Measurements from ENCODE around the gene VAV2.

- TF ChIP-seq PHF20 (IDR thresholded peaks at IDR 0.05; ENCODE audit: partially characterized antibody) (no peak), KDM1A (IDR thresholded peaks at IDR 0.05) (no peak), REST (IDR thresholded peaks at IDR 0.05; ENCODE audit: borderline replicate concordance) (no peak), REST (CRISPR knock-in tag; IDR thresholded peaks at IDR 0.05; ENCODE audit: low read depth) (no peak), TAF1 (IDR thresholded peaks at IDR 0.05; ENCODE audit: control insufficient read depth, extremely low read depth, insufficient read depth, low read length, severe bottlenecking) (no peak), SRF (CRISPR knock-in tag; IDR thresholded peaks at IDR 0.05) (no peak), CTCF (IDR thresholded peaks at IDR 0.05 in 2 of 3, conservative IDR thresholded peaks at IDR 0.05 in 1 of 3; ENCODE audit: insufficient read depth in 2 of 3, low read depth in 1 of 3, low read length in 3 of 3) (no peak)
These were observed 190.4 kb downstream of the VAV2 start for GRCh38 chr9:133801739-133802138.

Data from K562 (cell line).